ENCODE results near the gene DSG1.
"Not testable (repeated sequence)": the region's sequence is repeated elsewhere in the genome, so short reads cannot be mapped to it uniquely, and the experiment has no call there.

Gene DSG1

DNA sequence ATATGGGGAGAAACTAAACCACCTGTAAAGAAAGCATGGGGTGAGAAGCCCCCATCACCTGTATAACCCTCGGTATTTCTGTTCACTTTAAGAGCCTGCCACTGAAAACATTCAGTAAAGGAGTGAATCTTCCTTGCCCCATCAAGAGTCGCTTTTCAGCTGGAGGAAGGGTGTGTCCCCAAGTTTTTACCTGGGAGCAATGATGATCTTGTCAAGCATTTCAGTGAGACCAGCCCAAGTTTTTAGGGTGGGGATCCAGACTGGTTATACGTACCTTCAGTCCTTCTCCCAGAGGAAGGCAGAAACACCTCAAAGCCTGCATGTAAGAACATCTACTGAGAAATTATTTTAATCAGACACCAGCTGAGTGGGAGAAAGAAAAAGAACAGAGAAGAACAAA lies at the start of gene DSG1:
TSS of gene DSG1 (plus strand) at position 301 of the 400 bp plus-strand sequence. CDS start 141 bp downstream, outside the sequence.
- ATAC-seq, result no peak

DNA sequence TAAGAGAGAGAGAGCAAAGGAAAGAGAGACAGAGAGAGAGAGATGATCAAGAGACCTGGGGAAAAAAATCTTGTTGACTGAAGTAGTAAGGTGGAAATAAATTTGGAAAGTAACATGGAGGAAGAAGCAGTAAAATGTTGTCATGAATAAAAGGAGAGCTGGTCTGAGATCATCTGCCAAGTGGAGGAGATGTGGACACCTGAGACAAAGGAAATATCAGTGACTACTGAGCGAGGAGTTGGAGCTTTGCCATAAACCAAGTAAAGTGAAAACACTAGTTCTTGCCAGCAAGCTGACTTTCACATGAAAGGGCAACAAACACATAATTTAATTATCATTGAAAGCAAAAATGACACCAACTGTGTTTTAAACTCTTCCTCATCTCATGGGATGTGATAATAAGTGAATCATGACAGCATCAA lies 49.0 kb upstream of the DSG1 start:
- ATAC-seq, result no peak

DNA sequence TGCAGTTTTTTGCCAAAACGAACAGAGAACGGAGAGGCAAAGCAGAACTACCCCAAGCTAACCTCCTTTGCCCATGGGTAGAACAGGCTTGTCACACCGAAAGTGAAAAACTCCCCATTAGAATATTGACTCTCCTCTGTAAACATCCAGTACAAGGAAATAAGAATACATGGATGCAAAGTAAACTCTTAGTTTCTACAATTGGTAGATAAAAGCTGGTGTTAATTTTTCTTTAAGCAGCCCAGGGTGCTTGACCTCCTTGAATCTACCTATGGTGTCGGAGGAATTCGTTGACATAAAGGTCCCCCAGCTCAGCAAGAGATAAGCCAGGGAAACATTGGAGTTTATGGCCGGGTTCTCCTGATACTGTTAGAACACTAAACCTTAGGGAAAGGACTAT lies 48.4 kb upstream of the DSG1 start:
- no peak for ATAC-seq

DNA sequence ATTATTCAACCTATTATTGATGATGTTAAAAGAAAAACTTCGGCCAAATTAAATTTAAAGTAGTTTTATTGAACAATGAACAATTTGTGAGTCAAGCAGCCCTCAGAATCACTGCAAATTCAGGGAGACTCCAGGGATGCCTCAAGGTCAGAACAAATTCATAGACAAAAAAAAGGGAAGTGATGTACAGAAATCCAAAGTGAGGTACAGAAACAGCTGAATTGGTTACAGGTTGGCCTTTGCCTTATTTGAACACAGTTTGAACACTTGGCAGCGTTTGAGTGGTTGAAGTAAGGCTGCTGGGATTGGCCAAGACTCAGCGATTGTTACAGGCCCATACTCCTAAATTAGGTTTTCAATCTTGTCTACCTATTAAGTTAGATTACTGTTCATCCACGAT lies 47.4 kb upstream of the DSG1 start:
- no peak for ATAC-seq

DNA sequence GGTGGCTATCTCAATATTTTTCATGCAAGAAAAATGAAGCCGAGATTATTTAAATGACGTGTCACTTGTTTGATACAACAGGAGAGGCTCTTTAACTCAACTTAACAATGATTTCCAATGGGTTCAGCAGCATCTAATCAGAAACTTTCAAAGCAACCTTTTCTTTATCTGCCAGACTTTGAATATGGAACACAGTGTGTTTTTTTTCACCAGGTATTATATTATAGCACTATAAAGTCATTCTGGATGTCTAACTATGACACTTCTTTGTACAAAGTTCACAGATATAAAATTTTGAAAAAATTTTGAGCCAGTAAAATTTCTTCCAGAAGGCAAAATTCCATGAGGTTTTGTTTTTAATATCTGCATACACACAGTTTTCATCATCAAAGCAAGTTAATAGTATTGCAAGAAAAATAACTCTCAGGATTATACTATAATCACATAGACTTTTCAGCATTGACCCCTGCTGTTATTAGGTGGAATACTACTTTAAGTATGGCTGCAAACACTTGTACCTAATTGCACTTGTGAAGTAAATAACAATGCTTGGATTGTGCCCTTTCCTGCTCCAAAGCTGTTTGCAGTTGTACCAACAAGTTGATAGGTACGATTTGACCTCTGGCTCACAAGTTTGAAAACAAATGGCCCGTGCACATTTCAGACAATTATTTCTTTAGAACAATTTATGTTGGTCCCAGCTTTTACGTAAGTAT lies 44.0 kb upstream of the DSG1 start:
- ATAC-seq, result no peak

DNA sequence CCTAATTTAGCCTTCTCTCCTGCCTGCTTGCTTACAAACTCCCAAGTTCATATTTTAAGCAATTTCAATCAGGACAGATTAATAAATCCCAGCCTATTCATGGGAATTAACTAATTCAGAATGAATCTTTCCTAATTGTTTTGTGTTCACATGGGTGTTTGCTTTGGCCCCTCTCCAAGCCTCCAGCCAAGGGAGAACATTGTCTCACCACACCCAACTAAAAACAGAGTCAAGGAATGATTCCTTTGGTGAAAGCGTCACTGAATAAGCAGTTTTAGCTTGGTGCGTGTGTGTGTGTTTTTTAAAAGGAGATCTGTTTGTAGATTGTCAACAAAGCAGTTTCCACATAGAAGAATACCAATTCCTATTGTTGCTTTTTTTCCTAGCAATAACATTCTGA lies 43.0 kb upstream of the DSG1 start:
- ATAC-seq, result no peak

DNA sequence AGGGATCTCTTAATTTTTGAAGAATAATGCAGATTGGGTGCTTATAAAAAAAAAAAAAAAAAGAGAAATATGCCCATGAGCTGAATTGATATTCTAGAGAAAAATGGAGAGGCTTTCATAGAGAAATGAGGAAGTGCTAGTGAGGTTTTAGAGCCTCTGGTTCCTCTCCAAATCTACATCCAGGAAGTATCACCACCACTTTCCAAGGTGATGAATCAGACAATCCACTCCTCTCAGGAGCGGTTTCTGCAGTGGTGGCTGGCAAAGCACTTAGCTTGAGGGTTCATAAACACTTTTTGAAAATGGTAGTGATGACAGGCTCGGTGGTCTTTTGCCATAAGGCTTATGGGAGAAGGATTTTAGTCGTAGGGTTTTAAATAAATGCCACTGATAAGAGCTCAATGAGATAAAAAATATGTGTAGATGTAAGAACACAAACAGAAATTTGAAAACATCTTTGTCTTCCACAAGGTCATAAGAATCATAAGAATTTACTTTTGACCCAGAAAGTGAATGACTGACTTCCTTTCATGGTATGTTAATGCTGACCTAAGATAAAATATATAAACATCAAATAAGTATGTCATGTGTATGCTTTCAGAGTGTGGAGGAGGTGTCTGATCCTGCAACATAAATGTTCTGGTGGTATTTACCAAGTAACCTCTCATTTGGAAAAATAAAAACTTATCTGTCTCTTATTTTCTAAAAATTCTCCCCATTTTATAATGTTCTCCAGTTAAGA lies 42.1 kb upstream of the DSG1 start:
- no peak for ATAC-seq

DNA sequence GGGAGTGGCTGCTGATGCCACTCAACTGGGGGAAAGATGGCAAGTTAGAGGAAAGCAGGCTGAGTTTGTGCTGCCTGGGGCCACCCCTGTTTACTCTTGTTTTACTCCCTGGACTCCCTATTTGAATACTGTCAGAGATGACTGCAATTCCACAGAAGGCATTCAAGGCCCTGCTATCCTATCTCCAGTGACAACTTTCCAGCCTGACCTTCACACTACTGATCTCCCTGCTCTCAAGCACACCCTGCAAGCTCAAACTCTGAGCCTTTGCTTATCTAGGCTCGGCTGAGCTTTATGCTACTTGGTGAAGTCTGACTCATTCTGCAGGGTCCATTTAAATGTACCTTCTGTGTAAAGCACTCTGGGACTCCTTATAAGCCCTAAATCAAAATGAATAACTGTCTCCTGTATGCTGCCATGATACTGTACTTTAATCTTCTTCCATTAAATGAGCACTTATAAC lies 39.3 kb upstream of the DSG1 start:
- ATAC-seq, result no peak

DNA sequence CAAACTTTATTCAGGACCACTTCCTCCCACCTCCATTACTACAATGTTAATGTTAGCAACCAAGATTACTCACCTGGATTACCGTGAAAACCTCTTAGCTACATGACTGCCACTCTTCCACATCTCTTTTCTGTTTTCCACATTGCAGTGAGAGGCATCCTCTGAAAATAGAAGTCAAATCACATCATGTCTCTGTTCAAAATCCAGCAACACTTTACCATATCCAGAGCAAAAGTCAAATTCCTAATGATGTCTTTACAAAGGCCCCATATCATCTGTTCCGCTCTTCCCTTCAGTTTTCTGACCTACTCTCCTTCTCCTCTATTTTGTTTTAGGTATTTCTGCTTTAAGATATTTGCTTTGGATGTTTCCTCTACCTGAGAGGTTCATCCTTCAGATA lies 37.5 kb upstream of the DSG1 start:
- ATAC-seq, result no peak

DNA sequence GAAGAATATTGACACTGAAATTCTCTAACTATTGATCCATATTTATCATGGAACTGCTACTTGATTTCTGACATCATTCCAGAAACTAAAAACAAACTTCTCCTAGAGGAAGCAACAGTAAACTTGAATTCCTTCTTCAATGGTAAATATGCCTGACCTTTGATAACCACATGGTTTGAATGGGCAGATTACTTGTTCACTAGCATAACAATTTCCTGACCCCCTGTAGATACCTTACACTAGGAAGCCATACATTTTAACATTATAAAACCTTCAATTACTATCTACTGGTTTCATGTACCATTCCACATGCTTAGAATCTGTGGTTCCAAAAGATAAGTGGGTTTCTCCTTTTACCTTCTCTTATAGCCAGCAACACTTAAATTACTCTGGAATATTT lies 36.5 kb upstream of the DSG1 start:
- ATAC-seq, result no peak

DNA sequence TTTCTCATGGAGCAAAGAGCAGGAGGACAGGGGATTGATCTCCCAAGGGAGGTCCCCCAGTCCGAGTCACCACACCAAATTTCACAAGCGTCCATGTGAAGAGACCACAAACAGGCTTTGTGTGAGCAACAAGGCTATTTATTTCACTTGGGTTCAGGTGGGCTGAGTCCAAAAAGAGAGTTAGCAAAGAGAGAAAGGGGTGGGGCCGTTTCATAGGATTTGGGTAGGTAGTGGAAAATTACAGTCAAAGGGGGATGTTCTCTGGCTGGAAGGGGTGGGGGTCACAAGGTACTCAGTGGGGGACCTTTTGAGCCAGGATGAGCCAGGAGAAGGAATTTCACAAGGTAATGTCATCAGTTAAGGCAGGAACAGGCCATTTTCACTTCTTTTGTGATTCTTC lies 28.5 kb upstream of the DSG1 start:
- ATAC-seq, result not testable (repeated sequence)

DNA sequence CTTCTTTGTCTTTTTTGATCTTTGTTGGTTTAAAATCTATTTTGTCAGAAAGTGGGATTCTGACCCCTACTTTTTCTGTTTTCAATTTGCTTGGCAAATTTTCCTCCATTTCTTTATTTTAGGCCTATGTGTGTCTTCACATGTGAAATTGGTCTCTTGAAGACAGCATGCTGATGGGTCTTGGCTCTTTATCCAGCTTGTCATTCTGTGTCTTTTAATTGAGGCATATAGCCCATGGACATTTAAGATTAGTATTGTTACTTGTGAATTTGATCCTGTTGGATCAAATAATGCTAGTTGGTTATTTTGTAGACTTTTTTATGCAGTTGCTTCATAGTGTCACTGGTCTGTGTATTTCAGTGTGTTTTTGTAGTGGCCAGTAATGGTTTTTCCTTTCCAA lies 26.3 kb upstream of the DSG1 start:
- ATAC-seq, result no peak

DNA sequence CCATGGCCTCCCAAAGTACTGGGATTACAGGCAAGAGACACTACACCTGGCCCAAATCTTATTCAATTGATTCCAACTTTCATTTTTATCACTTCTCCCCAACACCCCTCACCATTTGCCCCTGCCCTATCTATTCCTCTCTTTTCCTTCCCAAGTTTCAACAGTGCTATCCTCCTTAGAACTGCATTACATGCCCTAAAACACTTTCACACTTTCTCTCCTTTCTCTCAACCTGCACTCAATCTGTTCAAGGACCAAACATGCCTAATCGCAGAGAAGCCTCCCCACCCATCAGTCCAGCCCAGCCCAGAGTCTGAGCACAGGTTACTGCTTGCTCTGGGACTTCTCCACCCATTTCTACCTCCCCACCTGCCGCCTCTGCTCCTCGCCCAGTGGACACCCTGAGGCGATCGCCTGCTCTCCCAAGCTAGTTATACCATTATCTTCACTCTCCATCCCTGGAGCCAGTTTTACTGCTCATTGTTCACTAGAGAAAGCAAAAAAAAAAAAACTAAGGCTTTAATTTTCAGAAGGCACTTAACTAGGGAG lies 23.7 kb upstream of the DSG1 start:
- ATAC-seq, result no peak

DNA sequence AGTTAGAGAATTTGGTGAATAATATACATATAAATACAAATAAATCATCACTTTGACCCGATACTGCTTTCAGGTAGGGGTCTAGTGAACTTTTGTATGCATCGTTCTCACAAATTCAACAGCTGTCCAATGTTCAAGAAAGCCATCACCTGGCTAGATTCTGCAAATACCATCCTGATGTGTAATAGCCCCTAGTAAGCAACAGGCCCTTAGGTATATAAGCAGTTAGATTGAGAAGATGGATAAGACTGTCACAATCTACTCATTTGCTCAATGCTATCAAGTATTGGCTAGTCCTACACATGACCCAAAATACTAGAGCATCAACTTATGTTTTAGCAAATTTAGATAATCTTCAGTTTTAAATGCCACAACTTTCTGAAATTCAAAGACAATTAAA lies 20.7 kb upstream of the DSG1 start:
- no peak for ATAC-seq

DNA sequence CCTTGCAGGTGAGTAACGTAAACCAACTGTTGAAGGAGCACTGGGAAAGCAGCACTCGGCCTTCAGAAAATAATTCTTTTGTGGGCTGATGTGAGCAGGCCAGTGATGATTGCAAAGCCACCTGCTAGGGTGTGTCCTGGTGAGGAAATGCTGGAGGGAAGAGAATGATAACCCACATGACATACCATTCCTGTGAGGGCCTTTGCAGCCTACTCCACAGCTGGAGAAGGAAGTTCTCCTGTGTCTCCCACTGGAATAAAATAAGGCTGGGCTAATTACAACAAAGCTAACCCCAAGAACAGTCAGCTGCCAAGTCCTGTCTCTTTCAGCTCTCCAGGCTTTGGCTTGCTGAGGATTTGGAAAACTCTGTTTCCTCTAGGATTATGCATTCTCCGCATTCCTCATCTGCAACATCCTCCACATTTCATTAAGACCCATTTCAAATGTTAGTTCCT lies 16.7 kb upstream of the DSG1 start:
- no peak for ATAC-seq

DNA sequence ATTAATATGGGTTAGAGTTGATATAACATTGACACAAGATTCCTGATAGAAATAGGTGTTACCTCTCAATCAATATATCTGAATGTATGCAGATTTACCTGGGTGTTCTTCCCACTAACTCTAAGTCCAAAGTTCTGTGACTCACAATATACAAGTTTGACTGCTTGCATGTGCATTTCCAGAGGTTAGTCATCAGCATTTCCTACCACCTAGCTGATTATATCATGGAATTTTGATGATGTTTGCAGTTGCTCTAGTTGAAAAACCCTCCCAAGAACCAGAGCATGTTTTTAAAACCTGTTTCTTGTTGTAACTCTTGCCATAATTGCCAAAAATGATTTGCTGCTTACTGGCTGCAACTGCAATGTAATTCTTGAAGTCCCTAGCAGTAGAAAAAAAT lies 15.0 kb upstream of the DSG1 start:
- ATAC-seq, result no peak

DNA sequence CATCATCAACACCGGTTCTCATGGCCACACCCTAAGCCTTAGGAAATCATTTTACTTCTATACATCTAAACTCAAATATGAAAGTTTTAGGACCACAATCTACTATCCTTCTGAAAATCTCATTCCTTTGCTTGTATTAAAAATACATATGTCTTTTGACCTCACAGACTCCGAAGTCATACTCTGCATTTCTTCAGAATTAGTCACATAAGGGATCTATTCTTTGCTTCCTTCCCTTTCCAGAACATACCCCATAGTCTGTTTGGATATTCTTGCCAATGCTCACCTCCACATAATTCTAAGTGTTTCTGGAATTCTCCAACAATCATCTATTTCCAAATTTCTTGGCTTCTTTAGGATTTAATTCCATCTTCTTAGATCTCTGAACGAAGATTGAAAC lies 14.2 kb upstream of the DSG1 start:
- ATAC-seq, result no peak

DNA sequence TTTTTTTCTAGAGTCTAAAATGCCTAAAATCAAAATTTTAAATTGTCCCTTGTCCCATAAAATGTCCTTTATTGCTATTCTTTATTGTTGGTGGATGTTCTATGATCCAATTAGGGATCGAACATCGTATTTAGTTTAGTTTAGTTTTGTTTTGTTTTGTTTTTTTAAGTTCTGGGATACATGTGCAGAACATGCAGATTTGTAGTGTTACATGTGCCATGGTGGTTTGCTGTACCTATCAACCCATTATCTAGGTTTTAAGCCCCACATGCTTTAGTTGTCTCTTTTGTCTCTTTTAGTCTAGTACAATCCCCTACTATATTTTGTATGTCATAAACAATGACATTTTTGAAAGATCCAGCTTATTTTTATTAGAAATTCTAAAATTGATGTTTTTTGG lies 8.8 kb upstream of the DSG1 start:
- ATAC-seq, result no peak

DNA sequence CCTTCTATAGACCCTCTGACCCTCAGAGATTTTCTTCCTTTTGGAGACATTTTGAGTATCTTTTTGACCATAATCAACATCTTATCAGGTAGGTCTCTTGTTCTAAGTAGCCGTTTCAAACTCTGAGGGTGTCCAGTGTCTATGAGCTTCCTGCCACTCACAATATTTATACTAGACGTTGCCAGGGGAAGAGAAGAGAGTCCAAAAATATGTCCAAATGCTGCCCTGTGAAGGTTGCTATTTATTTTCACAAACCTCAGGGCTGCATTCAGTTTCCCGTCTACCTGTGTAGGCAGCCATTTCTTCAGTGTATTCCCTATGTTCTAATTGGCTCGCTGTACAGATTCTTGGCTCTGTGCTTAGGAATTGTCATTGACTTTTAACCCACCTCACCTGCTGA lies 986 bp upstream of the DSG1 start:
- ATAC-seq, result no peak

DNA sequence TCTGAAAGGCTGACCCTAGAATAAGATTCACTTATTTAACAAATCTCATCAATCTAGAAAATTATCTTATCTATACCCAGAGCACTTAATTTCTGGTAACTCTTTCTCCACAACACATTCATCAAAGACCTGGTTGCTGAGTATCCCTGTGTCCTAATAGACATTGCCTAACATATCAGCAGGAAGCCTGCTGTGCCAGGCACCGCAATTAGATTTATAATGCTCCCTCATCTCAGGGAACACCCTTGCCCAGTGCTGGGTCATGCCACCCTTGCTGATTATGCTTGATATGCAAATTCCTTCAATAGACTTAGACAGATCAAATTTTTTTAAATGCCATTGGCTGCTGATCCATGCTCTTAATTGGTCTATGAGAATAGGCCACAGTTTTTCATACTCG lies 3.8 kb downstream of the DSG1 start:
- no peak for ATAC-seq

DNA sequence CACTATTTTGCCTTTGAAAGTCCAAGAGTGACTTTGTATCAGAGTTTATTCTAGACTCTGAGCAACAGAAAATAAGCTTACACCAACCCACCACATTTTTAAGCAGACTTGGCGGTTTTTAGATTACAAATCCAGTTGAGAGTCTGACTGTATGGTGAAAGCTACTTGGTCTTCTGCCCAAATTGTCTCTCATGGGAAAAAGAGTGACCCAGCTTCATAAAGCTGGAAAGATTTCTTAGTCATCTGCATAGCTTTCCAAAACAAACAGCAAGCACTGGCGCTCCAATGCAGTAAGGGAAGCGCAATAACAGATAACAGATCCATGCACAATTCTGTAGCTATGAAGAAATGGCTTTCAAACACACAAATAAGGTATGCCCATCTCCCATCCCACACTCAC lies 7.1 kb downstream of the DSG1 start:
- no peak for ATAC-seq

DNA sequence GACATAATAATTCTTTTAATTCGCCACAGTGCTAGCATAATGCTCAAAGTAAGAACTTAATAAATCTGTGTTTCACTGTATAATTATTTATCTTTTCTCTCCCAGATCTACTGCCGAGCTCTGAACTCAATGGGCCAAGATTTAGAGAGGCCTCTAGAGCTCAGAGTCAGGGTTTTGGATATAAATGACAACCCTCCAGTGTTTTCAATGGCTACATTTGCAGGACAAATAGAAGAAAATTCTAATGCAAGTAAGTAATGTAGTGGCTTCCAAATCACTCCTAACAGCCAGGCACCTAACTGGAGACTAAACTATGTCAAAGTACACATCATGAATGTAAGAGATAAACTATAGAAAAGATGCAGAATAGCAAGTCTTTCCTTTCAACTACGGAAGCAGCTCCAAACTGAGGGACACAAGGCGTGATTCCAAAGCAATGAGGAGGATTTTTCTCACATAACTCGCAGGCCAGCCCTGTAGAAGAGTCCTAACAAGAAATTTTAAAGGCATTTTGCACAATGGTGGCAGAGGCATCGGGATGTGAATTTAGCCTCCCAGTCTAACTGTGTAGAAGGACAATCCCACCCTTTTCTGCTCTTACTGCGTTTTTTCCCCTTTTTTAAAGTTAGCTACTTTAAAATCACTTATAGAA lies 12.0 kb downstream of the DSG1 start:
- no peak for ATAC-seq

DNA sequence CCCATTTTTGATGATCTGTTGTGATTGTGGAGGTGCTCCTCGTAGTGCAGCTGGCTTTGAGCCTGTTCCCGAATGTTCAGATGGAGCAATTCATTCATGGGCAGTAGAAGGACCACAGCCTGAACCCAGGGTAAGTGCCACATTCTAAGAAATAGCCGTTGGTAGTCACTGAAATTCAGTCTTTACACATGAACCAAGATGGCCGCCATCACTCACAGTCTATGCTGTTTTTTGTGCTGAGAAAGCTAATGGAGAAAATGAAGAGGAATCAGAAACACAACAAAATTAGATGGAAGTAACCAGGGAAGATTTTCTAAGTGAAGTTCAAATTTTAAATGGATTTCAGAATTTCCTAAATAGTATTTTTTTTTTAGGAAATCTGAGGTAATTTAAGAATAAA lies 25.5 kb downstream of the DSG1 start:
- no peak for ATAC-seq

DNA sequence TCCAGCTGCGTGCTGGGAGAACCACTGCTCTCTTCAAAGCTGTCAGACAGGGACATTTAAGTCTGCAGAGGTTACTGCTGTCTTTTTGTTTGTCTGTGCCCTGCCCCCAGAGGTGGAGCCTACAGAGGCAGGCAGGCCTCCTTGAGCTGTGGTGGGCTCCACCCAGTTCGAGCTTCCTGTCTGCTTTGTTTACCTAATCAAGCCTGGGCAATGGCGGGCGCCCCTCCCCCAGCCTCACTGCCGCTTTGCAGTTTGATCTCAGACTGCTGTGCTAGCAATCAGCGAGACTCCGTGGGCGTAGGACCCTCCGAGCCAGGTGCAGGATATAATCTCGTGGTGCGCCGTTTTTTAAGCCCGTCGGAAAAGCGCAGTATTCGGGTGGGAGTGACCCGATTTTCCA lies 35.4 kb downstream of the DSG1 start:
- ATAC-seq, result not testable (repeated sequence)

All from activated CD4-positive, CD25-positive, alpha-beta regulatory T cell treated with anti-CD3 and anti-CD28 coated beads, Interleukin-2, amount 50 U/mL, for 24 hours (primary cell).